VCaP (cell line): ENCODE results near the gene SERPIND1.

ENCODE experiments used
- H3K27ac ChIP-seq: fragments of 450-650 bp; 2 replicates; pipeline ENCODE4 v1.5.1; 2017
- TF ChIP-seq, protein P1 (sequence below): fragments of 450-650 bp; conservative IDR thresholded peaks from 2 replicates; pipeline ENCODE4 v1.5.1; 2017; ENCODE audit warnings: mild to moderate bottlenecking, moderate library complexity

SERPIND1 gene

DNA sequence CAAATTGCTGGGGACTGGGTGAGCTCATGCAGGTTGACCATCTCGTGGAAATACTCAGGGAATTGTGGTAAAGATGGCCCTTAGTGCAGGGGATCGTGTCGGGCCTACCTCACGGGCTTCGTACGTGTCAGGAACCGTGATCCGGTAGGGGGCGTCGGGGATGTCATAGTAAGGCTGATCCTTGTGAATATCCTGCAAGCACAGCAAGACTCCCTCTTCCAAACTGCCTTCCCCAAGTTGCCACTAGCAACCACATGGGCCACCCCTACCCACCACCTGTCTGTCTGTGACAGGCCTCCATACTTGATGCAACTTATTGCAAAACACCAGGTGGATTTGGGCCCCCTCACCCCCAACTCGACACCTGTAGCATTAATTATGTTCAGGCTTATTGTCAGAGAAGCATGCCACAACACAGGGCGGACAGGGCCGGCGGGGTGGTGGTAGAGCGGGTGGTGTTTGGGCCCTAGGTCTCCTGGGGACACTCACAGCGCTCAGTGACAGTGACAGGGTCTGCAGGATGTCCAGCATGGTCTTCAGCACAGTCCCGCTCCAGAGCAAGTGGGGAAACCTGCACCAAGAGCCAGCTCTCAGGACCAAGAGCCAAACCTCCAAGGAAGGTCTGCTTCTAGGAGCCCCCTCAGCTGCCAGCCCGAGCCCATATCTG, 22.6 kb upstream of the SERPIND1 start:
- no peak overlapping the region for H3K27ac ChIP-seq
- TF ChIP-seq, protein P1, sequence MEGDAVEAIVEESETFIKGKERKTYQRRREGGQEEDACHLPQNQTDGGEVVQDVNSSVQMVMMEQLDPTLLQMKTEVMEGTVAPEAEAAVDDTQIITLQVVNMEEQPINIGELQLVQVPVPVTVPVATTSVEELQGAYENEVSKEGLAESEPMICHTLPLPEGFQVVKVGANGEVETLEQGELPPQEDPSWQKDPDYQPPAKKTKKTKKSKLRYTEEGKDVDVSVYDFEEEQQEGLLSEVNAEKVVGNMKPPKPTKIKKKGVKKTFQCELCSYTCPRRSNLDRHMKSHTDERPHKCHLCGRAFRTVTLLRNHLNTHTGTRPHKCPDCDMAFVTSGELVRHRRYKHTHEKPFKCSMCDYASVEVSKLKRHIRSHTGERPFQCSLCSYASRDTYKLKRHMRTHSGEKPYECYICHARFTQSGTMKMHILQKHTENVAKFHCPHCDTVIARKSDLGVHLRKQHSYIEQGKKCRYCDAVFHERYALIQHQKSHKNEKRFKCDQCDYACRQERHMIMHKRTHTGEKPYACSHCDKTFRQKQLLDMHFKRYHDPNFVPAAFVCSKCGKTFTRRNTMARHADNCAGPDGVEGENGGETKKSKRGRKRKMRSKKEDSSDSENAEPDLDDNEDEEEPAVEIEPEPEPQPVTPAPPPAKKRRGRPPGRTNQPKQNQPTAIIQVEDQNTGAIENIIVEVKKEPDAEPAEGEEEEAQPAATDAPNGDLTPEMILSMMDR, result no peak

DNA sequence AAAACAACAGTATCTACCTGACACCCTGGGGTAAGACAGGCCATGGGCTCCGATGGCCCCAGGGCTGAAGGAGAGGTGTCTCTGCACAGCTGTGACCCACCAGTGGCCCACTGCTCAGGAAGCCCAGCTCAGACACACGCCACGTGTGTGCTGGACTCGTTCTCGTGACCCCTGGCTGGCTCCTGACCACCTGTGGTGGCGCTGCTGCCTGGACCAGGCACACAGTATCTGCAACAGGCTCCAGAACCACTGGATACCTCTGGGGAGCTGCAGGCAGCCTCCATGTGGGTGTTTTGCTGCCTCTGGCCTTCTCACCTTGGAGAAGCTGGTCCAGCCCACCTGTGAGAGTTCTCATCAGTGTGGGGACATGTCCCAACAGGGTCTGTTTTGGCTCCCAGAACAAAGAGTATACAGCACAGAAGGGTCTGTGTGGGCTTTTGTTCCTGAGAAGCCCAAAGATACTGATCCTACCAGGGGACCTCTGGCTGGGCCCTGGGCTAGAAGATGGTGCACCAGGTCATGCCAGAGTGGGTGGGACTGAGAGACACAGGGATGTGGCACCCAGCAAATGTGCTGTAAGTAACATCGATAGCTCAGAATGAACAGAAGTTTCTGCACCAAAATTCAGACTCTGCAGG, 21.7 kb upstream of the SERPIND1 start:
- no peak overlapping the region for H3K27ac ChIP-seq
- TF ChIP-seq, protein P1, result no peak

DNA sequence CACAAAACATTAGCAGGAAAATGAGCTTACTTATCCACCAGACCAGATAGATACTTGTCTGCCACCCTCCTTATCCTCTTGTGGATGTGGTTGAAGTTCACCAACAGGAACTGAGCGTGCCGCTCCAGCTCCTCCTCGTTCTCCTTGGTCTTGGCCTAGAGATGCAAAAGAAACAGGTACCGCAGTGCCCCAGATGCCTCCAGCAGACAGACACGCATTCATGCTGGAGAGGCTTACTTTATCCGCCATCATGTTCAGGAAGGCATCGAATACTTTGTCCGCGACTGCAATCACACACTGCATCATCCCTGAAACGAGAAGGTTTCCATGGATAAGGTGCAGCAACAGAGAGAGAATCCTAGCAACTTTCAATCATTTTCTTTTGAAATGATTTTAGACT, 21.0 kb upstream of the SERPIND1 start:
- H3K27ac ChIP-seq, result no peak overlapping the region
- TF ChIP-seq, protein P1, result no peak

DNA sequence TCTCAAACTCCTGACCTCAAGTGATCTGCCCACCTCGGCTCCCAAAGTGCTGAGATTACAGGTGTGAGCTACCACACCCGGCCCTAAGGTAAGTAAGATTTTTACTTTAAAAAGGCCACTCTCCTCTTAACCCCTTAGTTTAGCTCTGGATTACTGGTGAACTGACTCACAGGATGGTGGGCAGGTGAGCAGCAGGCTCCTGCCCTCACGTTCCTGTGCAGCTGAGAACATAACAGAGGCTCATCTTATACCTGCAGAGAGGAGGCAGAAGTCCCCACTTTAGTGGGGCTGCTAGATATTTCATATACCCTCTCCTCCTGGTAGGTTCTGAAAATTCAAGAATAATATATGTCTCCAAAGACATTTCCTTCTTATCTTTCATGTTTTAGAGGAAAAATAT, 17.1 kb upstream of the SERPIND1 start:
- H3K27ac ChIP-seq, result no peak overlapping the region
- TF ChIP-seq, protein P1, result no peak

DNA sequence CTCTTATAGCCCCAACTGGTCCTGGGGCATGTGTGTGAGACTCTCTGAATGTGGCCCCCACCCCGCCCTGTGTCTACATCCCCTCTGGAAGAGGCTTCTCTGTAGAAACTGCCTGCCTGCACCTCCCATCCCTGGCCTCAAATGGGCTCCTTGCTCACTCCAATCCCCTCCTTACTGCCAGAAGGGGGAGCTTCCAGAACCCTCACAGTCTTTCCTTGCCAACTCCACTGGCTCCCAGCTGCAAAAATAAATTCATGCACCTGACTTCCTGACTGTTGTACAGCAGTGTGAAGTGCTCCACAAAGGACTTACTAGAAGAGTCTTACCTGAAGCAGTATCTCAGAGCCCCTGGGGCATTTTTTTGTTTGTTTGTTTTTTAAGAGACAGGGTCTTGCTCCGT, 15.2 kb upstream of the SERPIND1 start:
- H3K27ac ChIP-seq, result no peak overlapping the region
- TF ChIP-seq, protein P1, result peak; percentile 33

DNA sequence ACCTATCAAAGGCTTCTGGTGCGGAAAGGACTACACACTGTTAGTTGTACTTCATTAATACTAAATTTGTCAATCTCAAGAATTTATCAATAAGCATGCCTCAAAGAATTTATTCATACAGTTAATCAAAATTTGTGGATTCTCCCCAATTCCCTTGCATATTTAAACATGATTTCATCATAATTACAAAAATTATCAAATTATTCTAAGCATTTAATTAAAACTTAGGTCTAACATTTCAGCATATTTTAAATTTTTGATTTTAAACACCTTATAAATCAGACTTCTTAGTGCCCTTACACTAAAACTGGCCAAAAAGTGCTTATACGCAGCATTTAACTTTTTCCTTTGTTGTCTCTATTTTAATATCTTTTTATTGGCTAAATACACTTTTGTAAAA, 13.8 kb upstream of the SERPIND1 start:
- TF ChIP-seq, protein P1, result no peak
- H3K27ac ChIP-seq, result no peak overlapping the region

DNA sequence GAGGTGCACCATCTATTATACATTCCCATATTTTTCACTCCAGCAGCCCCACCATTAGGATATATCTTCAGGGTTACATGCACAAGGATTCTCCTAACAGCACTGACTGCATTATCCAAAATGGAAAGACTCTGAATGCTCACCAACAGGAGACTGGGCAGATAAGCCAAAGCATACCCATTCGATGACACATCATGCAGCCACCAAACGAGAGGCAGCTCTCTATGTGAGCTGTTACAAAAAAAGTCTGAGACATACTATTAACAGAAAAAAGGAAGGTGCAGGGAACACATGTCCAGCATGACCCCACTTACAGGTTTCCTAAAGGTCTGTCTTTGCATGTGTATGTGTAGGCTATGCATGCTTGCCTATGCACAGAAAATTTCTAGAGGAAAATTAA, 12.4 kb upstream of the SERPIND1 start:
- no peak overlapping the region for H3K27ac ChIP-seq
- TF ChIP-seq, protein P1, result no peak
